GM23338 (cell line): ENCODE data around the gene PPM1H. TPM values are rescaled to one million over a fixed set of nuclear protein-coding genes. Genes with fewer than 3 reads are reported as not detected.

Experiments used
- ATAC-seq: fragments of 200-7000 bp; cut with Tn5 transposase; 3 replicates; pipeline ENCODE4 v1.9.1; 2020
- DNase-seq: peaks from one replicate; pipeline ENCODE4 v3.0.0-alpha.2; 2015; ENCODE audit warnings: low spot score
- H2AFZ ChIP-seq: fragments of 200-600 bp; sonication (generic); 2 replicates; pipeline ENCODE4 v1.8.0; 2016; ENCODE audit warnings: antibody characterized with exemption, mild to moderate bottlenecking, moderate library complexity
- H3F3A ChIP-seq: fragments of 200-600 bp; sonication (generic); replicated peaks from 2 replicates; pipeline ENCODE4 v1.8.0; 2017; ENCODE audit warnings: antibody characterized with exemption, mixed run types, low read depth
- H3K27ac ChIP-seq: fragments of 200-600 bp; sonication (generic); 2 replicates; pipeline ENCODE4 v1.6.1; 2016; ENCODE audit warnings: low read depth
- H3K27me3 ChIP-seq: fragments of 200-600 bp; sonication (generic); 2 replicates; pipeline ENCODE4 v1.8.0; 2016; ENCODE audit warnings: mild to moderate bottlenecking, mixed run types, moderate library complexity; ENCODE audit not compliant: insufficient read depth
- H3K36me3 ChIP-seq: fragments of 200-600 bp; sonication (generic); 2 replicates; pipeline ENCODE4 v1.8.0; 2016; ENCODE audit warnings: mild to moderate bottlenecking; ENCODE audit not compliant: insufficient read depth
- H3K4me1 ChIP-seq: fragments of 200-600 bp; sonication (generic); 2 replicates; pipeline ENCODE4 v1.8.0; 2016; ENCODE audit warnings: mild to moderate bottlenecking, moderate library complexity; ENCODE audit not compliant: insufficient read depth
- H3K4me2 ChIP-seq: fragments of 200-600 bp; sonication (generic); 2 replicates; pipeline ENCODE4 v1.7.1; 2017; ENCODE audit warnings: mixed run types
- H3K4me3 ChIP-seq: fragments of 200-600 bp; sonication (generic); 2 replicates; pipeline ENCODE4 v1.6.1; 2016; ENCODE audit warnings: mixed run types
- H3K79me2 ChIP-seq: fragments of 200-600 bp; sonication (generic); replicated peaks from 2 replicates; pipeline ENCODE4 v1.8.0; 2017; ENCODE audit warnings: mild to moderate bottlenecking; ENCODE audit not compliant: insufficient read depth
- H3K9me2 ChIP-seq: fragments of 200-600 bp; sonication (generic); 2 replicates; pipeline ENCODE4 v1.8.0; 2017; ENCODE audit not compliant: insufficient read depth
- H4K20me1 ChIP-seq: fragments of 200-600 bp; sonication (generic); replicated peaks from 2 replicates; pipeline ENCODE4 v1.8.0; 2017; ENCODE audit warnings: mild to moderate bottlenecking; ENCODE audit not compliant: insufficient read depth
- H3K27ac Mint-ChIP-seq: 2 replicates; pipeline ENCODE4 v1.8.0; 2020; ENCODE audit warnings: inconsistent platforms, mild to moderate bottlenecking, moderate library complexity, mixed read lengths
- H3K27me3 Mint-ChIP-seq: 3 replicates; pipeline ENCODE4 v1.8.0; 2022; ENCODE audit warnings: low read depth, mild to moderate bottlenecking, moderate library complexity, mixed read lengths, inconsistent platforms; ENCODE audit not compliant: insufficient read depth, poor library complexity
- H3K36me3 Mint-ChIP-seq: 3 replicates; pipeline ENCODE4 v1.8.0; 2021; ENCODE audit warnings: low read depth, mild to moderate bottlenecking, inconsistent platforms, moderate library complexity, mixed read lengths
- H3K4me1 Mint-ChIP-seq: 3 replicates; pipeline ENCODE4 v1.8.0; 2020; ENCODE audit warnings: mild to moderate bottlenecking, inconsistent platforms, mixed read lengths
- H3K4me3 Mint-ChIP-seq: 3 replicates; pipeline ENCODE4 v1.8.0; 2021; ENCODE audit warnings: moderate library complexity, mild to moderate bottlenecking, inconsistent platforms, mixed read lengths
- H3K9me3 Mint-ChIP-seq: 3 replicates; pipeline ENCODE4 v1.8.0; 2020; ENCODE audit warnings: moderate library complexity, mild to moderate bottlenecking, inconsistent platforms, mixed read lengths
- CREB1 ChIP-seq: fragments of 250-450 bp; sonication (Bioruptor Pico); IDR thresholded peaks from 2 replicates; pipeline ENCODE4 v1.5.0; 2020; ENCODE audit warnings: low read depth, mild to moderate bottlenecking, moderate library complexity
- EZH2 ChIP-seq: fragments of 200-600 bp; sonication (generic); IDR thresholded peaks from one replicate; pipeline ENCODE4 v1.8.0; 2017; ENCODE audit warnings: antibody characterized with exemption, mild to moderate bottlenecking, low read depth; ENCODE audit not compliant: unreplicated experiment
- EZH2phosphoT487 ChIP-seq: fragments of 200-600 bp; sonication (generic); IDR thresholded peaks from one replicate; pipeline ENCODE4 v1.8.1; 2018; ENCODE audit warnings: antibody characterized with exemption; ENCODE audit not compliant: unreplicated experiment
- JUNB ChIP-seq: IDR thresholded peaks from one replicate; pipeline ENCODE4 v1.6.1; 2016; ENCODE audit warnings: antibody characterized with exemption; ENCODE audit not compliant: unreplicated experiment
- NANOG ChIP-seq: IDR thresholded peaks from 2 replicates; pipeline ENCODE4 v1.6.1; 2016; ENCODE audit warnings: antibody characterized with exemption, borderline replicate concordance
- POLR2AphosphoS5 ChIP-seq: IDR thresholded peaks from 2 replicates; pipeline ENCODE4 v1.6.1; 2016; ENCODE audit warnings: antibody characterized with exemption, low read depth
- STAT1 ChIP-seq: IDR thresholded peaks from one replicate; pipeline ENCODE4 v1.6.1; 2016; ENCODE audit warnings: antibody characterized with exemption; ENCODE audit not compliant: unreplicated experiment
- ZNF331 ChIP-seq: fragments of 250-450 bp; sonication (Bioruptor Pico); IDR thresholded peaks from 2 replicates; pipeline ENCODE4 v1.5.0; 2020; ENCODE audit warnings: low read depth, mild to moderate bottlenecking, moderate library complexity
- polyA plus RNA-seq: library from polyadenylated mRNA; unstranded; fragments of >200 nt; fragmentation: Nextera tagmentation; extraction: Ambion mirVana; gene quantifications from 2 replicates; pipeline ENCODE4 v1.2.1, GENCODE V29; 2016
- total RNA-seq: library from RNA; depleted of rRNA; stranded (reverse); fragments of >200 nt; shearing (Covaris generic); gene quantifications from 2 replicates; pipeline ENCODE4 v1.2.3, GENCODE V29; 2014
- TF ChIP-seq, protein P1 (sequence below): IDR thresholded peaks from one replicate; pipeline ENCODE4 v1.6.1; 2018; ENCODE audit warnings: antibody characterized with exemption; ENCODE audit not compliant: unreplicated experiment
- TF ChIP-seq, protein P2 (sequence below): IDR thresholded peaks from 2 replicates; pipeline ENCODE4 v1.6.1; 2016; ENCODE audit warnings: antibody characterized with exemption

The PPM1H gene
- total and polyA plus RNA-seq, 2 experiments from 2014 or later, result 11.4 to 41.2 TPM

DNA sequence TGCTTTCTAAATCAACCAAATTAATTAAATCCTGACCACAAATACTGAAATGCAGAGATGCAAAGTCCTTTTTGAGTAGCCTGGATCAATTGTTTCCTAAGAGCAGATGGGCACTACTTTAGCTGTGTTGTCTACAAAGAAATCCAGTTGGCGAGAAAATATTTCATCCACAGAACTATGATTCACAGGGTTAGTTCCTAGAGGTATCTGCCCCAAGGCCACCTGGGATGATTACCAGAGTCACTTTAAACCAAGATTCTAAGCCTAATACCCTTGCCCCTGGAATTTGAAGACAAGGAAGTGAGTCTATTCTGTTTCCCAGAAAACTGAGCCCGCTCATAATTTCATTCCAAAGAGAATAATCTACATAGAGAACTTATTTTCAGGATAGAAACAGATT is 198.4 kb downstream of the PPM1H start (continued):
- TF ChIP-seq ZNF331 (CRISPR knock-in tag), result no peak
- TF ChIP-seq NANOG, result no peak
- no peak for TF ChIP-seq EZH2
- TF ChIP-seq EZH2phosphoT487, result no peak

DNA sequence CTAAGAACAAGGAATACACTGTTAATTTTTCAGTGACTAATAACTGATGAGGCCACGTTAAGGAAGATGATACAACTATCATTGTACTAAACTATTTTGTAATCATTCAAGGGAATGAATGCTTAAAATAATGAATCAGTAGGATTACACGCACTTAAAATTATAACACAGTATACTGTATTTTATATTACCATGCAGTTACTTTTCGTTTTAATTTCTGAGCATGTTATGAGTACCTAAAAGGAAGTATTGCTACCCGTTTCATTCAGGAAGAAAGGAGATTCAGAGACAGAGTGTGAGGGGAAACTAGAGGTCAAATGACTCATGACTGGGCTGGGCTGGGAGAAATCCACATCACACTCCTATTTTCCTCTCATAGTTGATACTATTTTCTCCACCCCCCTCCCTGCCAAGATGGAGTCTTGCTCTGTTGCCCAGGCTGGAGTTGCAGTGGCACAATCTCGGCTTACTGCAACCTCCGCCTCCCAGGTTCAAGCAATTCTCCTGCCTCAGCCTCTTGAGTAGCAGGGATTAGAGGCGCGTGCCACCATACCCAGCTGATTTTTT is 202.0 kb downstream of the PPM1H start:
- no peak overlapping the region for H2AFZ ChIP-seq
- H3K4me3 Mint-ChIP-seq, result no peak overlapping the region
- peaks cover 38% of the 10 kb centered on the region for H3K4me1 Mint-ChIP-seq
- no peaks in the 10 kb centered on the region for H3K36me3 ChIP-seq
- H3K9me2 ChIP-seq, result 0 out of 2 replicates have a peak, but pooled peaks cover 2% of the 10 kb centered on the region
- no peaks in the 10 kb centered on the region; the same call in 2 of the 3 replicates for H3K9me3 Mint-ChIP-seq
- H3K79me2 ChIP-seq, result no peaks in the 10 kb centered on the region
- H3K4me3 ChIP-seq, result no peak overlapping the region
- H3K4me2 ChIP-seq, result no peak overlapping the region
- TF ChIP-seq, protein P1, sequence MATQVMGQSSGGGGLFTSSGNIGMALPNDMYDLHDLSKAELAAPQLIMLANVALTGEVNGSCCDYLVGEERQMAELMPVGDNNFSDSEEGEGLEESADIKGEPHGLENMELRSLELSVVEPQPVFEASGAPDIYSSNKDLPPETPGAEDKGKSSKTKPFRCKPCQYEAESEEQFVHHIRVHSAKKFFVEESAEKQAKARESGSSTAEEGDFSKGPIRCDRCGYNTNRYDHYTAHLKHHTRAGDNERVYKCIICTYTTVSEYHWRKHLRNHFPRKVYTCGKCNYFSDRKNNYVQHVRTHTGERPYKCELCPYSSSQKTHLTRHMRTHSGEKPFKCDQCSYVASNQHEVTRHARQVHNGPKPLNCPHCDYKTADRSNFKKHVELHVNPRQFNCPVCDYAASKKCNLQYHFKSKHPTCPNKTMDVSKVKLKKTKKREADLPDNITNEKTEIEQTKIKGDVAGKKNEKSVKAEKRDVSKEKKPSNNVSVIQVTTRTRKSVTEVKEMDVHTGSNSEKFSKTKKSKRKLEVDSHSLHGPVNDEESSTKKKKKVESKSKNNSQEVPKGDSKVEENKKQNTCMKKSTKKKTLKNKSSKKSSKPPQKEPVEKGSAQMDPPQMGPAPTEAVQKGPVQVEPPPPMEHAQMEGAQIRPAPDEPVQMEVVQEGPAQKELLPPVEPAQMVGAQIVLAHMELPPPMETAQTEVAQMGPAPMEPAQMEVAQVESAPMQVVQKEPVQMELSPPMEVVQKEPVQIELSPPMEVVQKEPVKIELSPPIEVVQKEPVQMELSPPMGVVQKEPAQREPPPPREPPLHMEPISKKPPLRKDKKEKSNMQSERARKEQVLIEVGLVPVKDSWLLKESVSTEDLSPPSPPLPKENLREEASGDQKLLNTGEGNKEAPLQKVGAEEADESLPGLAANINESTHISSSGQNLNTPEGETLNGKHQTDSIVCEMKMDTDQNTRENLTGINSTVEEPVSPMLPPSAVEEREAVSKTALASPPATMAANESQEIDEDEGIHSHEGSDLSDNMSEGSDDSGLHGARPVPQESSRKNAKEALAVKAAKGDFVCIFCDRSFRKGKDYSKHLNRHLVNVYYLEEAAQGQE, result no peak
- no peak for TF ChIP-seq EZH2phosphoT487
- no peak for TF ChIP-seq JUNB
- no peak for TF ChIP-seq STAT1
- TF ChIP-seq CREB1 (CRISPR knock-in tag), result no peak
- TF ChIP-seq EZH2, result no peak
- TF ChIP-seq POLR2AphosphoS5, result no peak
- TF ChIP-seq, protein P2, sequence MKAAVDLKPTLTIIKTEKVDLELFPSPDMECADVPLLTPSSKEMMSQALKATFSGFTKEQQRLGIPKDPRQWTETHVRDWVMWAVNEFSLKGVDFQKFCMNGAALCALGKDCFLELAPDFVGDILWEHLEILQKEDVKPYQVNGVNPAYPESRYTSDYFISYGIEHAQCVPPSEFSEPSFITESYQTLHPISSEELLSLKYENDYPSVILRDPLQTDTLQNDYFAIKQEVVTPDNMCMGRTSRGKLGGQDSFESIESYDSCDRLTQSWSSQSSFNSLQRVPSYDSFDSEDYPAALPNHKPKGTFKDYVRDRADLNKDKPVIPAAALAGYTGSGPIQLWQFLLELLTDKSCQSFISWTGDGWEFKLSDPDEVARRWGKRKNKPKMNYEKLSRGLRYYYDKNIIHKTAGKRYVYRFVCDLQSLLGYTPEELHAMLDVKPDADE, result no peak
- H3K4me1 ChIP-seq, result peaks cover 29% of the 10 kb centered on the region
- no peaks in the 10 kb centered on the region; the same call in 1 of the 2 replicates for H4K20me1 ChIP-seq
- H3K27ac Mint-ChIP-seq, result no peak overlapping the region
- 0 out of 2 replicates have a peak overlapping the region, but pooled peaks have one; percentile 21 for H3K27ac ChIP-seq
- H3K27me3 Mint-ChIP-seq, result peaks cover 7% of the 10 kb centered on the region
- ATAC-seq (no peak), DNase-seq (no peak)
- peaks cover 14% of the 10 kb centered on the region; the same call in 2 of the 3 replicates for H3K36me3 Mint-ChIP-seq
- no peaks in the 10 kb centered on the region for H3K27me3 ChIP-seq
- 0 out of 2 replicates have a peak, but pooled peaks cover 7% of the 10 kb centered on the region for H3F3A ChIP-seq
